ENCODE results near the gene MCF2L.

GRCh38 chr13:113029487-113030258 is 60.7 kb downstream of the MCF2L start:
- TF ChIP-seq EZH2 (optimal IDR thresholded peaks at IDR 0.05; ENCODE audit: low read depth, low read length) = peak; percentile 91
- TF ChIP-seq, protein P1, sequence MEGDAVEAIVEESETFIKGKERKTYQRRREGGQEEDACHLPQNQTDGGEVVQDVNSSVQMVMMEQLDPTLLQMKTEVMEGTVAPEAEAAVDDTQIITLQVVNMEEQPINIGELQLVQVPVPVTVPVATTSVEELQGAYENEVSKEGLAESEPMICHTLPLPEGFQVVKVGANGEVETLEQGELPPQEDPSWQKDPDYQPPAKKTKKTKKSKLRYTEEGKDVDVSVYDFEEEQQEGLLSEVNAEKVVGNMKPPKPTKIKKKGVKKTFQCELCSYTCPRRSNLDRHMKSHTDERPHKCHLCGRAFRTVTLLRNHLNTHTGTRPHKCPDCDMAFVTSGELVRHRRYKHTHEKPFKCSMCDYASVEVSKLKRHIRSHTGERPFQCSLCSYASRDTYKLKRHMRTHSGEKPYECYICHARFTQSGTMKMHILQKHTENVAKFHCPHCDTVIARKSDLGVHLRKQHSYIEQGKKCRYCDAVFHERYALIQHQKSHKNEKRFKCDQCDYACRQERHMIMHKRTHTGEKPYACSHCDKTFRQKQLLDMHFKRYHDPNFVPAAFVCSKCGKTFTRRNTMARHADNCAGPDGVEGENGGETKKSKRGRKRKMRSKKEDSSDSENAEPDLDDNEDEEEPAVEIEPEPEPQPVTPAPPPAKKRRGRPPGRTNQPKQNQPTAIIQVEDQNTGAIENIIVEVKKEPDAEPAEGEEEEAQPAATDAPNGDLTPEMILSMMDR (IDR thresholded peaks at IDR 0.05; ENCODE audit: low read length) = peak; percentile 85
